ENCODE results near the gene CDK19. TPM values are rescaled to one million over a fixed set of nuclear protein-coding genes. Genes with fewer than 3 reads are reported as not detected.

The CDK19 gene
- total and polyA plus RNA-seq, 2 of the 4 experiments (the other 2 are of a cell fraction): 6.0 to 6.8 TPM

DNA sequence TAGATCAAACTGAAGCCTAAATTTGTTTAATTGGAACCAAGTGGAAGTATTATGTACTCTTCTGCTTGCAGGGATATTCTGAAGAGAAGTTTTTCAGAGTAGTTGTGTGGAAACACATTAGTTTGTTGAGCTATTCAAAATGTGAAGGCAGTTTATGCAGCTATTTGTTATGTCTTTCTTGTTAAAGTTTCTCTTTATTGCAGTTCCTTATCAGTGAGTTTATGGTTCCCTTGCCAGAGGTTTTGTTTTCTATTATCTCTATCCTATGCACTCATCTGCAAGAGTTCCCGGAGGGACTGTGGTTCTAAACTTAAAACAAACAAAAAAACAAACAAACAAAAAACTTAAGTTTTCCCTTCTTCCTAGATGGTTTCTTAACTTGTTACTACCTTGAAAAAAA is 195.2 kb downstream of the CDK19 start:
- Histone ChIP-seq H3K79me1 (ENCODE audit: low read depth in 1 of 2, low read length in 2 of 2) (no peaks in the 10 kb centered on the region), H3K23ac (ENCODE audit: low read depth, low read length) (no peak overlapping the region), H3K4me2 (ENCODE audit: low read depth, low read length) (no peak overlapping the region), H3K9me3 (ENCODE audit: control insufficient read depth, insufficient read depth, low read length) (no peaks in the 10 kb centered on the region), H2BK20ac (ENCODE audit: low read depth, low read length) (no peak overlapping the region), H2BK5ac (ENCODE audit: low read depth, low read length, poor library complexity, severe bottlenecking) (no peak overlapping the region), H4K91ac (ENCODE audit: insufficient read depth, low read depth, low read length) (no peak overlapping the region), H3K18ac (ENCODE audit: low read depth, low read length) (no peak overlapping the region), H3K4me1 (ENCODE audit: control insufficient read depth, insufficient read depth, low read length) (peaks cover 2% of the 10 kb centered on the region; the same call in 1 of the 2 replicates), H2AK5ac (ENCODE audit: low read depth, low read length) (no peak overlapping the region), H3K4me3 (ENCODE audit: insufficient read depth, low read depth, low read length) (no peak overlapping the region), H2AFZ (replicated peaks; ENCODE audit: low read length, poor library complexity) (no peak overlapping the region), H3K9me1 (ENCODE audit: insufficient read depth, low read length) (no peaks in the 10 kb centered on the region), H3K4ac (ENCODE audit: low read depth, low read length) (no peak overlapping the region), H4K8ac (ENCODE audit: low read depth in 2 of 2, low read length in 2 of 2) (no peak overlapping the region), H2BK15ac (ENCODE audit: low read depth, low read length) (no peak overlapping the region), H2AK9ac (replicated peaks; ENCODE audit: low read depth, low read length, poor library complexity) (no peak overlapping the region), H3K36me3 (ENCODE audit: control insufficient read depth, insufficient read depth, low read length) (peaks cover 5% of the 10 kb centered on the region; the same call in 1 of the 2 replicates), H4K5ac (ENCODE audit: low read depth, low read length) (no peak overlapping the region), H2BK120ac (ENCODE audit: low read depth, low read length) (no peak overlapping the region), H3K56ac (ENCODE audit: extremely low read depth, insufficient read depth, low read length) (no peak overlapping the region), H3K14ac (replicated peaks; ENCODE audit: low read depth, low read length) (no peak overlapping the region), H4K20me1 (ENCODE audit: insufficient read depth, low read length) (no peaks in the 10 kb centered on the region), H3K9ac (ENCODE audit: low read depth, low read length) (no peak overlapping the region), H3K27me3 (ENCODE audit: control insufficient read depth, insufficient read depth, low read length) (no peaks in the 10 kb centered on the region), H3K27ac (ENCODE audit: insufficient read depth, low read length) (no peak overlapping the region)
- dilution Hi-C loops (cut with HindIII; ENCODE audit: low sequenced_read_pairs, unreplicated experiment): no loop called here
- intact Hi-C loops (cut with micrococcal nuclease): no loop called here
- no peak for ATAC-seq (ENCODE audit: low read depth)
- BruUV-seq (replicated peaks): no TSS peak
- POLR2A ChIA-PET (ENCODE audit: unreplicated experiment): interaction anchor here (0.6 kb wide), 1 partner anchor 324 kb away, joined by 5 read pairs; no protein-coding TSS in a partner anchor
- TF ChIP-seq CHD1 (IDR thresholded peaks at IDR 0.05; ENCODE audit: low read depth, low read length): no peak
- TF ChIP-seq SMC3 (IDR thresholded peaks at IDR 0.05; ENCODE audit: low read depth, low read length): no peak
- TF ChIP-seq ELK1 (IDR thresholded peaks at IDR 0.05; ENCODE audit: borderline replicate concordance, low read depth, low read length): no peak
- TF ChIP-seq RFX5 (IDR thresholded peaks at IDR 0.05; ENCODE audit: low read depth, low read length): no peak
- TF ChIP-seq MAZ (IDR thresholded peaks at IDR 0.05; ENCODE audit: borderline replicate concordance, low read depth, low read length): no peak
- TF ChIP-seq CEBPB (IDR thresholded peaks at IDR 0.05; ENCODE audit: low read depth, low read length): no peak
- TF ChIP-seq FOS (IDR thresholded peaks at IDR 0.05; ENCODE audit: low read depth, low read length): no peak
- TF ChIP-seq, protein P1, sequence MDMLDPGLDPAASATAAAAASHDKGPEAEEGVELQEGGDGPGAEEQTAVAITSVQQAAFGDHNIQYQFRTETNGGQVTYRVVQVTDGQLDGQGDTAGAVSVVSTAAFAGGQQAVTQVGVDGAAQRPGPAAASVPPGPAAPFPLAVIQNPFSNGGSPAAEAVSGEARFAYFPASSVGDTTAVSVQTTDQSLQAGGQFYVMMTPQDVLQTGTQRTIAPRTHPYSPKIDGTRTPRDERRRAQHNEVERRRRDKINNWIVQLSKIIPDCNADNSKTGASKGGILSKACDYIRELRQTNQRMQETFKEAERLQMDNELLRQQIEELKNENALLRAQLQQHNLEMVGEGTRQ (IDR thresholded peaks at IDR 0.05; ENCODE audit: low read depth, low read length): no peak
- no peak for TF ChIP-seq NFE2L2 (IDR thresholded peaks at IDR 0.05; ENCODE audit: low read depth, low read length)
- no peak for TF ChIP-seq BHLHE40 (IDR thresholded peaks at IDR 0.05; ENCODE audit: low read depth, low read length)
- TF ChIP-seq POLR2A (IDR thresholded peaks at IDR 0.05; ENCODE audit: low read depth, low read length): no peak
- no peak for TF ChIP-seq MAFK (IDR thresholded peaks at IDR 0.05; ENCODE audit: low read depth, low read length)
- CTCF ChIA-PET: interaction anchor here (0.5 to 0.7 kb wide), 2 partner anchors 23 to 229 kb away, joined by 3 read pairs; no protein-coding TSS in a partner anchor
- no CpG with 5 or more reads among the region's 1 CpG for WGBS, 2 experiments (ENCODE audit: extremely low coverage in 2 of 2, insufficient read length in 1 of 2)
- in situ Hi-C loops (cut with MboI; ENCODE audit: low sequenced_read_pairs): no loop called here
- DNase-seq: no peak

All from IMR-90 (cell line).